ENCODE measurements around the gene EIF2S3.
A peak's percentile ranks its signal among the peaks of the same experiment; 100 is the strongest.
"Not testable (repeated sequence)": the region's sequence is repeated elsewhere in the genome, so short reads cannot be mapped to it uniquely, and the experiment has no call there.

The EIF2S3 gene

GRCh38 chrX:24050522-24051318, 4.0 kb upstream of the EIF2S3 start:
- DNase-seq, result not testable (repeated sequence)

GRCh38 chrX:24055043-24055356, 244 bp downstream of the EIF2S3 start:
- no peak for DNase-seq

GRCh38 chrX:24063488-24063887, 8.7 kb downstream of the EIF2S3 start:
- no peak for DNase-seq

- no peak for DNase-seq
Observed at GRCh38 chrX:24069877-24070276, 15.1 kb downstream of the EIF2S3 start.

GRCh38 chrX:24079411-24079810, 24.7 kb downstream of the EIF2S3 start:
- no peak for DNase-seq

- DNase-seq, result not testable (repeated sequence)
Observed at GRCh38 chrX:24080245-24080644, 25.5 kb downstream of the EIF2S3 start.

GRCh38 chrX:24080704-24081103, 25.9 kb downstream of the EIF2S3 start:
- no peak for DNase-seq

GRCh38 chrX:24081661-24082154, 27.0 kb downstream of the EIF2S3 start:
- peak; percentile 30 for DNase-seq

GRCh38 chrX:24082447-24082846, 27.7 kb downstream of the EIF2S3 start:
- no peak for DNase-seq

GRCh38 chrX:24085101-24085500, 30.3 kb downstream of the EIF2S3 start:
- no peak for DNase-seq

- no peak for DNase-seq
Observed at GRCh38 chrX:24090300-24091200, 35.8 kb downstream of the EIF2S3 start.

GRCh38 chrX:24093746-24094145, 39.0 kb downstream of the EIF2S3 start:
- DNase-seq, result no peak

- DNase-seq, result no peak
Observed at GRCh38 chrX:24097741-24098260, 43.0 kb downstream of the EIF2S3 start.

GRCh38 chrX:24098932-24099331, 44.2 kb downstream of the EIF2S3 start:
- no peak for DNase-seq

GRCh38 chrX:24099394-24099793, 44.6 kb downstream of the EIF2S3 start:
- no peak for DNase-seq

GRCh38 chrX:24100713-24101112, 46.0 kb downstream of the EIF2S3 start:
- DNase-seq, result no peak

- no peak for DNase-seq
Observed at GRCh38 chrX:24110069-24110468, 55.3 kb downstream of the EIF2S3 start.

- DNase-seq, result no peak
Observed at GRCh38 chrX:24113181-24113580, 58.4 kb downstream of the EIF2S3 start.

GRCh38 chrX:24117258-24117657, 62.5 kb downstream of the EIF2S3 start:
- DNase-seq, result no peak

- no peak for DNase-seq
Observed at GRCh38 chrX:24124244-24124799, 69.6 kb downstream of the EIF2S3 start.

GRCh38 chrX:24125028-24125612, 70.4 kb downstream of the EIF2S3 start:
- DNase-seq, result no peak

Measured in activated gamma-delta T cell treated with Interleukin-2 at 50 U/mL for 16 hours (primary cell).